Stimulated activated CD4-positive, alpha-beta T cell treated with anti-CD3 and anti-CD28 coated beads, Interleukin-12 subunit alpha, Interleukin-12 subunit beta, amount 100 ng/mL, for 48 hours (primary cell): Measurements from ENCODE around the gene EPOP.

Experiments used
- DNase-seq, 3 donors: peaks; one replicate each; pipeline ENCODE4 v3.0.0-alpha.2; 2020; ENCODE audit warnings: low read depth in 2 of 3, low spot score in 1 of 3

The EPOP gene

DNA sequence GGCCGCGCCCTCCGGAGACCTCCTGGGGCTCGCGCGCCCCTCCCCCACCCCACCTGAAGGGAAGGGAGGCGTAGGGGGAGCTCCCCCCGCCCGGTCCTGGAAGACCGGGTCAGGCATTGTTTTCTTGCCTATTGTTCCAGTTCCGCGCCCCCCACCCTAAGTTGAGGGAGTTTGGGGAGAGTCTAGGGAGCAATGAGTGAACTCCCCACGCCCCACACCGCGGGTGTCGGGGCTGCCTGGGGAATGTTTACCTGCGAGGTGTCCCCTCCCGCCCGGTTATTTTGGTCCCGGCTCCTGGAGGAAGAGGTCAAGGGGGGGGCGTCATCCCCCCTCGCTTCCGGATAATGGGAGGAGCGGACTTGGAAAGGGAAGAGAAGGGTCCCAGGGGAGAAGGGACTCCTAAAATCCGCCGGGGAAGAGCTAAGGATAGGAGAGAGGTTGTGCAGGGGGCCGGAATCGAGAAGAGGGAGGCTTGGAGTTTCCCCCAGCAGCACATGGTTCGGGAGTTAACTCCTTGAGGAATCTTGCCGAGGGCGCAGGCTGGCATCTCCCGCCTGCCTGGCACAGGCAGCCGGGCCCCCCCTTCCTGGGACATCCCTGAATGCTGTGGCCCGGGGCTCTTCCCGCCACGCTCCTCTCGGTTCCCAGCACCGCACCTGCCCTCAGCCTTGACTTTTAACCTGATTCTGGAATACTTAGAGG, 31.2 kb upstream of the EPOP start:
- DNase-seq: peak in 1 of 3 donors; percentile 32

DNA sequence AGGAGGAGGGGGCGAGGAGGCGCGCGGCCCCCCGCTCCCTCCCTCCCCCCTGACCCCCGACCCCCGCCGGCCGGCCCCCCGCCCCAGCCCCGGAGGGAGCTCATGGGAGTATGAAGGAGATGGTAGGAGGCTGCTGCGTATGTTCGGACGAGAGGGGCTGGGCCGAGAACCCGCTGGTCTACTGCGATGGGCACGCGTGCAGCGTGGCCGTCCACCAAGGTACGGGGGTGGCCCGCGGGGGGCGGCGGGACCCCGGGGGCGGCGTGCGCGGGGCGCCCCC, 30.7 kb upstream of the EPOP start:
- DNase-seq: no peak

DNA sequence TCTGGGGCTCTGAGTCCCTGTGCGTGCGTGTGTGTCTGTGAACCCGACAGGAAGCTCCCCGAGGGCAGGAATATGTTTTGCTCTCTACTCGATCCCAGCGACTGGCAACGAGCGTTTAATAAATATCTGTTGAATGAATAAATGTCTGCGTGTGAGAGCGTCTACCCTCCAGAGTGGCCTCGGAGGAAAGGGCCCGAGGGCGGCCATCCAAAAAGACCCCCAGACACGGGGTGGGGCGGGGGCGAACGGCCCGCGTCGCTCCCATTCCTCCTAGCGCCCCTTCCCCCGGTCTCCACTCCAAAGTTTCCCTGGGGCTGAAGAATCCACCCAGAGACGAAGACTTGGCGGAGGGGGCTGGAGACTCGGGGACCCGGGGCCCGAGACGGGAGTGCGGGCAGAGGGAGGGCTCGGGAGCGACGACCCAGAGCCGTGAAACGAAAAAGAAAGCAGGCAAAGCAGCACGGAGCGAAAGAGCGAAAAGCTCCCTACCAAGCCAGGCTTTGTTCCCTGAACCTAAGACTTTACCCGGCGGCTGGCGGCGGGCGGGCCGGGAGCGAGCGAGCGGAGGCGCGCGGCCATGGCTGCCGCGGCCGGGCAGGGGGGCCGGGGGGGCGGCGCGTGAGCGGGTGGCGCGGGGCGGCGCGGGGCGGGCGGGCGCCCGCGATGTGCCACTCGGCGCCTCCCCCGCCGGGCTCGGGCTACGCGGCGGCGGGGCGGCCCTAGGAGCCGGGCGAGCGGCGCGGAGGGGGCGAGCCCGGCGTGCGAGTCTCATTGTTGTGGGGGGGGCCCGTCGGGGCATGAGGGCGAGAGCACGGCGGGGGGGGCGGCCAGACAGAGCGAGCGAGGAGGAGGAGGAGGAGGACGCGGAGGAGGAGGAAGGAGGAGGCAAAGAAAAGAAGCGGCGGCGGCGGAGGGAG, 30.1 kb upstream of the EPOP start, which contains the start of gene MLLT6:
MLLT6 (plus strand) TSS at position 668 of the 917 bp plus-strand sequence. CDS start 360 bp downstream, outside the sequence.
- DNase-seq: peak in 1 of 3 donors; percentile 66

DNA sequence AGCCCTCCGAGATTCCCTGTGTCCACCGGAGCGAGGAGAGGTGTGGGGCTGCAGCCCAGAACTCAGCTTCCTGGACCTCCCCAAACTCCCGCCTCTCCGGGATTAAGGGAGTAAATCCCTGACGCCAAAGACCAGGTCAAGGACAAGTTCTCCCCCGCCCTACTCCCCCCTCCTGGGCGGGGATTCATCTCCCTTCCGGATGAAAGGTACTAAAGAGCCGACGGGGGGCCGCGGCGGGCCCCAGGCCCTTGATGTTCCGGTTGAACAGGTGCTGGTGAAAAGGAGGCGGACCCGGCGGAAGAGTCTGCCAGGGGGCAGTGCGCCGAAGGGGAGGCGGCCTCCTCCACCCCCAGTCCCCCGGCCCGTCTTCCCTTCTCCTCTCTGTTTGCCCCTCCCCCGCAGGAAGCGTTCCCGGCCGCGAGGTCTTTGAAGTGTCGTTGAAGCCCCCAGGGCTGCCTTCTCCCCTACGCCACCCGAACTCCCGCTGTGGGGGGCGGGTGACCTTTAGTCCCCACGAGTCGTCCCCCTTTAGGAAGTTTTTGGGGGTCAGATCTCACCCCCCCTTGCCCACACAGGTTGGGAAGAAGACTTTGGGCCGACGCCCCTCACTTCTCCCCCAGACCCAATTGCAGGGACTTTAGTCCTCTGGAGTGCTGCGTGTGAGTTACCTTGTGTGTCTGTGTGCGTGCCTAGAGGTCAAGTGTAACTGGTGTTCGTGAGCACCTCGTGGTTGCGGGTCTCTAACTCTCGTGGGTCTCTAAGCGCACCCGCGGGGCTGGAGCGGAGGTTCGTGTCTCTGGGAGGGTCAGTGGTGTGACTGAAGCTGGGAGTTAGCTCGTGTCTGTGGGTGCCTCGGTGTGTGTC, 29.2 kb upstream of the EPOP start:
- peak; percentile 75 to 86 (median 84) for DNase-seq

DNA sequence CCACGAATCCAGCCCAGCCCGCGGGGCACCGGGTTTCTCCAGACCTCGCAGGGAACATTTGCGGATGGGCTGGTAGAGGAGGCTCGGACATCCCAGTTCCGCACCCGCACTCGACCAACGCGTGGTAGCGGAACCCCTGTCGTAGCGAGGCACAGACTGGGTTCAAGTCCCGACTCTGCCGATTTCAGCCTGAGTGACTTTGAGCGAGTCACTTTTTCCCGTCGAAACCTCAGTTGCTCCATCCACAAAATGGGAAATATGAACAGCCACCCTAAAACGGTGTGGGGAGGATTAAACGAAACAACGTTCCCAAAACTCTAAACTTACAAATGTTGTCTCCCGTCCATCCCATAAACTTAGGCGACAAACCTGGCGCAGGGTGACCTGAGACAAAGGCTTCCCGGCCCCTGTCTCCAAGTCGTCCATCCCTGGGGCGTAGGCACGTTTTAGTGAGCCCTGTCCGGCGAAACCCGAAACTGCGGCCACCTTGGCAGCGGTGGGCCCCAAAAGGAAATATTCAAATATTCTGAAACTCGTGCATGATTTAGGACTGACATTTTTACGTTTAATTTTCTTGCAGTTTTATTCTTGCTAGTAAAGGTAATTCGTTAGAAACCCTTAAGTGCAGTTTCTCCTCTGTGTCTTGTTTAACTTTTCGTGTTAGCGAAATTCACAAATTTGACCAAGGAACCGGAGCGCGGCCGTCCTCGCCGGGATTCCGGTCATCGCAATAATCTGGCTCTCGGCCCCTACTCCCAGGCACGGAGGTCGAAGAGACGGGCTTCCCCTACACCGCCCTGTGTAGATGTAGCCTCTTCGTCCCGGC, 28.4 kb upstream of the EPOP start:
- peak in 1 of 3 donors; percentile 34 for DNase-seq

DNA sequence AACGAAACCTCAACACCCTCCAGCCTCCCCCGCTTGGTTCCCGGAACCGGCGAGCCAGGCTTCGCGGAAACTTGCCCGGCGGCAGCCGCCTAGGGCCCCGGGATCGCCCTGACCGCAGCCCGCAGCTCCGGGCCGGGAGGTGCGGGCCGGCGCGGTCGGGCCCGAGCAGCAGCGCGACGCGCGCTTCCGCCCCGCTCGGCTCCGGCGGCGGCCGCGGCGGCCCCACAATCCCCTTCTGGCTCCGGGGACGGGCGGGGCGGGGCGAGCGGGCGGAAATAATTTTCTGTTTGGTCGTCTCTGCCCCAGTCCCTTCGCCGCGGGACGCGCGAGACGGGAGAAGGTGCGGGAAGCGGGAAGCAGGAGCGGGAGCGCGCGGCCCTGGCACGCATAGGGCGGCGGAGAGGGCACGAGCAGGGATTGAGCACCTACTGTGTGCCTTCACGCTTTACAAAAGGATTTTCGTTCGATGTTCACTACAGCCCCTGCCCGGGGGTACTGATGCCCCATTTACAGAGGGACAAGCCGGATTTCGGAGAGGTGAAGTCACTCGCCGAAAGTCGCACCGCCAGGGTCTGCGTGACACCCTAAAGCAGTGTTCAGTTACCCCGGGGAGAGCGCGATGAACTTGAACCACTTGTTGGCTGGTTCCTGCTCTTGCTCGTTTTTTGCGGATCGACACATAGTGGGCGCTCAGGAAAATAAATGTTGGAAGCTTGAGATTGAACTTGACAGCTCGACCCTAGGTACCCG, 27.6 kb upstream of the EPOP start:
- DNase-seq: peak; percentile 70 to 79 (median 71)

GRCh38 chr17:38701504-38702165, 26.9 kb upstream of the EPOP start:
- DNase-seq: peak; percentile 79 to 91 (median 88)

DNA sequence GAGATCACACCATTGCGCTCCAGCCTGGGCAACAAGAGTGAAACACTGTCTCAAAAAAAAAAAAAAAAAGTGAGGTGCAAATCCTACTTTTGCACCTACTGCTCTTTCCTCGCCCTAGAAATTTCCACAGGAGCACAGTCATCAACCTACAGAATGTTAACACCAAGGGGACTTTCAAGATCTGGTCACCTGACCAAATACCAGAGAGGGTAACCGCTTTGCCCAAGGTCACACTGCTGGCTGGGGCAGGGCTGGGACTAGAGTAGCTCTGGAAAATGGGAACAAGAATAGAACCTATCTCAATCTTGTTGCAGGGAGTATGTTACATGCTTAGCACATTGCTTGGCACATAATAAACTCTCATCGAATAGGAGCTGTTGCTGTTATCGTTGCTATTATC, 24.0 kb upstream of the EPOP start:
- no peak for DNase-seq

DNA sequence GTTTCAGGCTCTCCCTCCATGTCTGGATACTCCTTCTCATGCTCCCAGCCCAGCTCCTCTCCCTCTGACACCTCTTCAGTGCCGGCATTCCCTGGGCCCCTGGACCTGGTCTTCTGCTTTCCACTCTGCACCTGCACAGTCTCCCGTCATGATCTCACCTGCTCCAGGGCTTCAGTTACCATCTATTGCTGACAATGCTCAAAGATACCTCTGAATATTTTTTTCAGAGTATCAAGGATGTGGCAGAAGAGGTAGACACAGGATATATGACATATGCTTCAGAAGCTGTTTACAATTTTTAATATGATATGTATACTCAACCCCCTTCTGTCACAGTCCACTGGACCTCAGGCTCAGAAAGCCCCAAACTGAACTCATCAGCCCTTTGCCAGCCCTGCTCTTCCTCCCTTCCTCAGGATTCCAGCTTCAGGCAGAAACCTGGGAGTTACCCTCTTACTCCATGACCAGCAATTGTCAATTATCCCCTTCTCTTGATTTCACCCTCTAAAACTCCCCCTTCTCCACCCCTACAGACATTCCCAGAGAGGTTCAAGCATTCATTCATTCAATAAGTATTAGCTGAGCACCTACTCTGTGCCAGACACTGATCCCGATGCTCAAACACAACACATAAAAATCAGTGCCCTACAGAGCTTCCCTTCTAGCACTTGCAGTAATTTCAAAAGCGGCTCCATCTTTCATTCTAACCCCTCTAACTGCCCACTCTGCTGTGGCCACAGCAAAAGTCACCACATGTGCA, 22.5 kb upstream of the EPOP start:
- DNase-seq: no peak

DNA sequence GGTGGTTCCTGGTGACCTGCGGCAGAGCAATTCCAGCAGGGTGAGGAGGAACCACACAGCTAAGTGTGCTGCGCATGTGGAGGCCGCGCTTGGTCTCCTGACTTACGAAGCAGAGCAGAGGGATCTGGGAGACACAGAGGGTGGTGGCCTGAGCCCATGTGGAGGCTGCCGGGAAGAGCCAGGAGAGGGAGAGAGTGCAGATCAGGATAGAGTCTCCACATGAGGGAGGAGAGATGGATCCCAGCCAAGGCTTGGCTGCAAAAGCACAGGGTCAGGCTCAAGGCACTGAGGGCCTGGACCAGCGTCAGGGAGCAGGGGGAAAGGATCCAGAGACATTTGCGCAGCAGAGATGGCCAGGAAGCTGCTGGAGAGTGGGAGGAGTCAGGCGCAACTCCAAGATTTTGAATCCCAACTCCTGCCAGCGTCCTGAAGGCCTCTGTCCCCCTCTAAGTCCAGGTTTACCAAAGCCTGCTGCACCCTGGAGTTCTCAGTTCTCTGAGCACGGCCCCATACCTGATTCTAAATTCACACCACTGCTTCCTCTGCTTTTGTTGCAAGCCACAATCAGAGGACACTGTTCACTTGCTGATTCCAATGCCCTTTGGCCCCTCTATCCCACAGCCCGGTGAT, 19.1 kb upstream of the EPOP start:
- no peak for DNase-seq

- DNase-seq: no peak
Observed at GRCh38 chr17:38691154-38691553, 16.4 kb upstream of the EPOP start.

GRCh38 chr17:38690386-38690785, 15.6 kb upstream of the EPOP start:
- DNase-seq: no peak

- DNase-seq: no peak
Observed at GRCh38 chr17:38687286-38687685, 12.5 kb upstream of the EPOP start.

DNA sequence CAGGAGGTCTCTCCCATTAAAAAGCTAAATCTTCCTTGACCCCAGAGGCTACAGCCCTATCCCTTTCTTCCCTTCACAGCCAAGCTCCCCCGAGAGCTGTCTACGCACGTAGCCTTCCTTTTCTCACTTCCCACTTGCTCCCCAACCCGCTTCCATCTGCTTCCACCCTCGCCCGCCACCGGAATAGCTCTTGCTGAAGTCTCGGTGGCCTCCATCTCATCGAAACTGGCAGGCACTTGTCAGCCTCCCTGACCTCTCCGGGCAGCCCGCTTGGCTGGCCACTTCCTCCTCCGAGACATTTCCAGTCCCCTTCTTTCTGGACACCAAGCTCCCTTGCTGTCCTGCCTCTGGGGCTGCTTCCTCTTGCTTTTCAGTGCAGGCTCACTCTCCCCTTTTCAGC, 10.7 kb upstream of the EPOP start:
- no peak for DNase-seq

GRCh38 chr17:38681096-38681495, 6.3 kb upstream of the EPOP start:
- no peak for DNase-seq

DNA sequence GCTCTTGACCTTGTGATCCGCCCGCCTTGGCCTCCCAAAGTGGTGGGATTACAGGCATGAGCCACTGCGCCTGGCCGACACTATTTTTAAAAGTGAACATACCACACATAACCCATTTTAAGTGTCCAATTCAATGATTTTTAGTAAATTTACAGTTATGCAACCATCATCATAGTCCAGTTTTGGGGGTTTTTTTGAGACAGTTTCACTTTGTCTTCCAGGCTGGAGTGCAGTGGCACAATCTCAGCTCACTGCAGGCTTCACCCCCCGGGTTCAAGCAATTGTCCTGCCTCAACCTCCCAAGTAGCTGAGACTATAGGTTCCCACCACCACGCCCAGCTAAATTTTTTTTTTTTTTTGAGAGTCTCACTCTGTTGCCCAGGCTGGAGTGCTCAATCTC, 3.1 kb upstream of the EPOP start:
- DNase-seq: no peak

DNA sequence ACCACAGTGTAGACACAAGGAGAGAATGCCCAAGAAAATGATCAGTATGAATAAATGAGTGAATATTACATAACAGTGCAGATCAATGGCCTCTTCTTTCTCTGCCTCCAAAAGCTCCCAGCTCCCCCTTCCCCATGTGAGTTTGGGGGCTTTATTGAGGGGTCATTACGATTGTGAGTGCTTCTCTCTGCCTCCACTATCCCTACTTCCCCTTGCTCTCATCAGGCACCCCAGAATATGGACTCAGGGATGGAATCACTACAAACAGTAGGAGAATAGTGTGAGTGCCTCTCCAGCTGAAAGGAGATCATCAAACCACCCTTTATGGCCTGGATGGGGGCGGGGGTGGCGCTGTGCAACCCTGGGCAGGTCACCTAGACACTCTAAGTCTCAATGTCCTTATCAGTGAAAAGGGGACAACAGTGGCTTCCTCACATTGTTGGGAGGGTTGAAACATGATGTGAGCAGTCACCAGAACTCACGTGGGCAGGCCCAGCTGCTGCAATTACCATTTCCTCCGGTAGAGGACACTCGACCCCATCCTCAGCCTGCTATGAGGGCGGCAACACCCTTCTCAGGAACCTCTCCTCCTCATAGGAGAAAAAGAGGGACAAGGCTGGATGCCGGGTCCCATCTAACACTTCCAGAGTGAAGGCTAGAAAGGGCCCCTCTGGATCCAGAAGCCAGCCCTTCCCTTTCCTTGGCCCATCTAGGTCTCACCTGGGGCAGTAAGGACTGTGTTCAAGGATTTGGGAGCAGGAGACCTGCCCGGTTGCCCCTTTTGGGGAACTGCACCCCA, 2.1 kb upstream of the EPOP start:
- peak; percentile 72 to 96 (median 79) for DNase-seq
